CD4-positive, alpha-beta T cell treated with Interleukin-4 for 1 hour (primary cell): ENCODE data around the gene ADCY7.
"Not testable (repeated sequence)": the region's sequence is repeated elsewhere in the genome, so short reads cannot be mapped to it uniquely, and the experiment has no call there.

Experiments used
- DNase-seq, 2 donors: peaks; one replicate each; pipeline ENCODE4 v3.0.0-alpha.2; 2020 to 2022

The ADCY7 gene

GRCh38 chr16:50266337-50267091, at the start of gene ADCY7:
Gene ADCY7, plus strand, starts transcription at chr16:50266551. Its CDS starts 21,629 bp downstream, at chr16:50288180.
- peak; percentile 83 to 84 for DNase-seq

GRCh38 chr16:50219402-50219975, 46.9 kb upstream of the ADCY7 start:
- DNase-seq, result no peak

DNA sequence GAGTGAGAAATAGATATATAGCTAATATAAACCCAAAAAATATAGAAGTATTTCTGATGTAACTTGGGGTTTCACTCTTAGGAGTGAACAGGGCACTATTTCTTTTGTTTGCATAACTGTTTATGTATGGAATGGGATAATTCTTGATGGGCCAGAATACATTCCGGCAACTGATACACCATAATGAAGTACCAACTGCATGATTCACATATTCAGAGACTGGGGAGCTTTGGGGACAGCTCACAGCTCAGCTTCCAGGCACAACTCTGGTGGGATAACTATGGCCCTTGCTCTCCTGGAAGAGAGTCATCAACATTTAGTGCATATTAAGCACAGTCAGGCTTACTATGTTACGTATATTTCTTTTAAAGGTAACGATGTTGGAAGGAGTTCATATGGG, 42.1 kb upstream of the ADCY7 start:
- DNase-seq, result no peak

- DNase-seq, result no peak
These were observed 39.2 kb upstream of the ADCY7 start for GRCh38 chr16:50227120-50227519.

DNA sequence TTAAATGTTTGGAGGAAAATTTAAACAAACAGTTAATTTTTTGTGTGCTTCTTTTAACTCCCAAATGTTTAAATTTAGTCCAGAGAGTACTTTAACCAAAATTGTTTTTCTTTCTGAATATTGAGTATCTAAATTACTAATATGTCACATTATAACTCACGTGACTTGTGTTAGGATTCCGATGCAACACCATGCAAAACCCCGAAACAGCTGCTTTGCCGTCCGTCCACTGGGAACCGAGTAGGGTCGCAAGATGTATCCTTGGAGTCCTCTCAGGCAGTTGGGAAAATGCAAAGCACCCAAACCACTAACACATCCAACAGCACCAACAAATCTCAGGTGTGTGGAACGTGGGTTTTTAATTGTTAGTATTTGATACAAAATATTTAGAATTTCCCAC, 38.7 kb upstream of the ADCY7 start:
- no peak for DNase-seq

GRCh38 chr16:50228364-50228868, 37.9 kb upstream of the ADCY7 start:
- no peak for DNase-seq

GRCh38 chr16:50229149-50229726, 37.1 kb upstream of the ADCY7 start:
- DNase-seq, result no peak

- no peak for DNase-seq
These were observed 31.4 kb upstream of the ADCY7 start for GRCh38 chr16:50234771-50235556.

GRCh38 chr16:50235581-50235980, 30.8 kb upstream of the ADCY7 start:
- DNase-seq, result no peak

- DNase-seq, result no peak
These were observed 28.0 kb upstream of the ADCY7 start for GRCh38 chr16:50238314-50238713.

- no peak for DNase-seq
These were observed 27.5 kb upstream of the ADCY7 start for GRCh38 chr16:50238868-50239301.

GRCh38 chr16:50243024-50243423, 23.3 kb upstream of the ADCY7 start:
- DNase-seq, result not testable (repeated sequence)

GRCh38 chr16:50244140-50244503, 22.2 kb upstream of the ADCY7 start:
- DNase-seq, result no peak

DNA sequence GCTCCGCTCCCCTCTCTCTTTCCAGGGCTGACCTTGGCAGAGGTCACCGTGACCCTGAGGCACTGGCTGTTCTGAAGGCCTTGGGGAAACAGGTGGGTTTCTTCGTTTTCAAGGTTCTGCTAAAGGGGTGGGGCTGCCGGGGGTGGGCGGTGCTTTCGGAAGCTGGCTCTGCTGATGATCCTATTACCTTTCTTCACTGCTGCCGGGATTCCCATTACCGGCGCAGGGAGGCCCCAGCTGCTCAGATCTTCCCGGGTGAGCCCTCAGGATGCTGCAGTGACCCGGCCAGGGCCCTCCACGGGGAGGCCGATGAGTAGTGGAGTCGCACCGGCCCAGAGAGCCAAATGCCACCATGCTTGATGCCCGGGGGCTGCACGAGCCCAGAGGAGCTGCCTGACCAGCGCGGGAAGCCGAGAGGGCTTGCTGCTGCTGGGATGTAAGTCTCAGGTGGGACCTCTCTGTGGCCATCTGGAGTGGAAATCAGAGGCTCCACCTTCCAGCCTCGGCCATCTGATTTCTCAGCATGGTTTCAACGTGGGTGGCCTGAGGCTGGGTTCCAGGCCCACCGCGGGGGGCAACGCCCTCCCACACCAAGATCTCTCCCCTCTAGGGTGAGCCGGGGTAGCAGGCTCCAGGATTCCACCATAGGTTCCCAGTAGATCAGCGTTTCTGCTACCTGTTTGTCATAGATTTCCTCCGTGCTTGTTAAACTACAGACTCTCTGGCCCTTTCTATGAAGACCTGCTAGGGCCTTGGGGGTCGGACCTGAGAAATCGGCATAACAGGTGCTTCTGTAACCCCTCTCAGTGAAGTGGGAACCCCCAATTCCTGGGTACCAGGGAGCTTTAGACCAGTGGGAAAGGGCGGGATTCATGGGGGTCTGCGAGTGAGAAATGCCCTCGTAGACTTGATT, 21.6 kb upstream of the ADCY7 start:
- DNase-seq, result no peak

GRCh38 chr16:50245417-50246298, 20.7 kb upstream of the ADCY7 start:
- DNase-seq, result peak; percentile 44 to 49

GRCh38 chr16:50246299-50247122, 19.8 kb upstream of the ADCY7 start:
- DNase-seq, result no peak

- no peak for DNase-seq
These were observed 19.0 kb upstream of the ADCY7 start for GRCh38 chr16:50247123-50247905.

GRCh38 chr16:50247906-50248608, 18.3 kb upstream of the ADCY7 start:
- DNase-seq, result no peak

DNA sequence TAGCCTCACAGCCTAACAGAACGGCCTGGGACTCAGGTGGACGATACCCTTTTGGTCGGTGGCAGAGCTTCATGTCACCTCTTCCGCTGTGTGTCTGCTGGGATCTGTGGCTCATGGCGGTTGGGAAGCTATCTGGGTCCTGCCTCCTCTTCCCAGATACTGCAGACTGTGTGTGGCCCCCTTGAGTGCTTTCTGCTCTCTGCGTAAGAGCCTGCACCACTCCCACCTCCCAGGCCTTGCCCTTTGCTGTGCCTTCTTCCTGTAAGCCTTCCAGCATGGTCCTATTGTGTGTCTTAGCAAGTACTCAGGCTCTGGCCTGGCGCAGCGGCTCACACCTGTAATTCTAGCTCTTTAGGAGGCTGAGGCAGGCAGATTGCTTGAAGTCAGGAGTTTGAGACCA, 17.5 kb upstream of the ADCY7 start:
- no peak for DNase-seq
